Spleen (tissue), 11 donors: ENCODE results near the gene ESYT2. TPM values are rescaled to one million over a fixed set of nuclear protein-coding genes. Genes with fewer than 3 reads are reported as not detected.
A peak's percentile ranks its signal among the peaks of the same experiment; 100 is the strongest.

Experiments used
- DNase-seq: peaks from one replicate; pipeline ENCODE4 v3.0.0-alpha.2; 2020
- H3K27ac ChIP-seq, 8 donors: fragments of 200-600 bp; sonication (generic) in 7 of 8; 1 replicate in 4 of 8; 2 replicates in 4 of 8; pipeline versions ENCODE4 v1.5.0 to v1.8.0; 2016 to 2021; ENCODE audit warnings: inconsistent platforms in 4 of 8, mild to moderate bottlenecking in 4 of 8, moderate library complexity in 1 of 8
- H3K27me3 ChIP-seq, 7 donors: fragments of 200-600 bp; sonication (generic) in 6 of 7; replicated peaks in 1 of 7; 1 replicate in 4 of 7; 2 replicates in 3 of 7; pipeline versions ENCODE4 v1.5.0 to v1.8.0; 2016 to 2021; ENCODE audit warnings: inconsistent platforms in 3 of 7, mild to moderate bottlenecking in 1 of 7
- H3K36me3 ChIP-seq, 6 donors: fragments of 200-600 bp; sonication (generic) in 5 of 6; 1 replicate in 4 of 6; 2 replicates in 2 of 6; pipeline versions ENCODE4 v1.5.0 to v1.8.0; 2016 to 2021; ENCODE audit warnings: inconsistent platforms in 2 of 6
- H3K4me1 ChIP-seq, 6 donors: fragments of 200-600 bp; sonication (generic) in 5 of 6; 1 replicate in 3 of 6; 2 replicates in 3 of 6; pipeline versions ENCODE4 v1.5.0 to v1.8.0; 2016 to 2021; ENCODE audit warnings: inconsistent platforms in 3 of 6
- H3K4me3 ChIP-seq, 8 donors: fragments of 200-600 bp; sonication (generic) in 7 of 8; 1 replicate in 4 of 8; 2 replicates in 4 of 8; pipeline versions ENCODE4 v1.5.0 to v1.8.0; 2016 to 2021; ENCODE audit warnings: inconsistent platforms in 4 of 8, mild to moderate bottlenecking in 4 of 8, moderate library complexity in 2 of 8
- H3K9me3 ChIP-seq, 8 donors: fragments of 200-600 bp; sonication (generic) in 7 of 8; 1 replicate in 4 of 8; 2 replicates in 4 of 8; pipeline versions ENCODE4 v1.5.0 to v1.8.0; 2016 to 2021; ENCODE audit warnings: inconsistent platforms in 4 of 8
- POLR2A ChIP-seq, 3 donors: fragments of 450-650 bp; IDR thresholded peaks; one replicate each; pipeline ENCODE4 v1.5.1; 2017; ENCODE audit warnings: antibody characterized with exemption in 3 of 3, mild to moderate bottlenecking in 1 of 3
- POLR2AphosphoS5 ChIP-seq, 3 donors: sonication (generic); formaldehyde crosslinking; IDR thresholded peaks; one replicate each; pipeline ENCODE4 v1.5.1; 2017; ENCODE audit warnings: antibody characterized with exemption in 3 of 3
- WGBS, 5 donors: extraction: QIAGEN DNeasy Blood & Tissue Kit in 3 of 5; methylation state at CpG; one replicate each; pipeline versions ENCODE4 v1.1.5 to v1.1.7; 2013 to 2018; 5-methylcytosine and 5-hydroxymethylcytosine counted together
- intact Hi-C: fragments of 100-400 bp; cut with DNase I; formaldehyde crosslinking; loops from one replicate; pipeline ENCODE4 v1.15.0; 2023; ENCODE audit warnings: low total_unique reads
- polyA plus RNA-seq, 3 donors: library from polyadenylated mRNA; stranded (reverse); fragments of 200-250 nt; gene quantifications; one replicate each; pipeline ENCODE4 v1.2.1, GENCODE V29; 2013
- total RNA-seq, 7 donors: library from RNA; depleted of rRNA in 3 of 7; stranded (reverse); fragments of >200 nt in 3 of 7; fragmentation: NEBNext Ultra II Directional in 4 of 7; extraction: Animal tissue kit (Norgen Biotek cat#: 25700) in 4 of 7; gene quantifications; one replicate each; pipeline versions ENCODE4 v1.1.0 to v1.2.1, GENCODE V29; 2016 to 2021
- TF ChIP-seq, protein P1 (sequence below), 11 experiments: fragments of 200-600 bp in 7 of 11; fragments of 450-650 bp in 4 of 11; sonication (generic) in 4 of 11; IDR thresholded peaks in 8 of 11; conservative IDR thresholded peaks in 3 of 11; 1 replicate in 7 of 11; 2 replicates in 4 of 11; pipeline versions ENCODE4 v1.4.0 to v1.8.0; 2016 to 2021; ENCODE audit warnings: antibody characterized with exemption in 11 of 11, inconsistent platforms in 4 of 11, mild to moderate bottlenecking in 1 of 11
- donor health status: healthy with polysubstance abuse.
- donor health status: DM: no; HTN: no; CAD: no; lungs with moderate emphysema.
- donor health status: DM: no; HTN: no; CAD: no.
- donor health status: Bipolar disorder and iron deficiency.
- donor health status: healthy.
- donor health status: DM: no; HTN: no; CAD: no.
- donor health status: DM: yes; HTN: yes; CAD: no.

Gene ESYT2
- total and polyA plus RNA-seq, 10 donors = 6.6 to 61.0 (median 45.9) TPM

DNA sequence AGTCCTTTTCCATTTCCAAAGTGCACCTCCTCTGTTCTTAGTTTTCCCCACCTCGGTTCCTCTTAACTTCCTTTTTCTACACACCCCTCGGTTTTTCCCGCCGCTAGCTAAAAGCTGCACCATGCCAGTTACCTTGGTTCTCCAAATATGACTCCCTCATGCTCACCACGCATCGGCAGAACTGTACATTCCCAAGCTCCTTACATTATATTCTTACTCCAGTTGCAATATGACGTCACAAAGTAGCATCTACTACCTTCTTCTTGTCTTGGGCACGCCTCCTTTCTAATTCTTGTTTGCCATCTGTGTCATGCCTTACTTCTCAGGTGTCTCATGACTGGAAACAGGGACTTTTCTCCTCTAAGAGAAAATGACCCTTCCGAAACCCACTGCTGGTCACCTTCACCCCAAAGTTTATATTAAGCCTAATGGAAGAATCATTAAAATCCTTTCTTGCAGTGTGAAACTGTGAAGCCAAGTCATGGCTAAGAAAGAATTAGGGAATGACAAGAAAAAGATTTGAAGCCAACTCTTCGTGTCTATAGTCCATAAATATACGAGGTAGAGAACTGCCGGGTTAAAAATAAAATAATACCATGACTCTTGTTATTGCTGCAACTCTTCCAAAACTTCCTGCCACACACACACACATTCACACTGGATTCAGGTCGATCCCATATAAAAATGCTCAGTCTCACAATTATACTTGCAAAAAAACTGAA lies 1.7 kb downstream of the ESYT2 start:
- WGBS, 5 donors = 16 to 19% (median 17%) methylated on average over 13 of the region's 13 CpGs
- H3K27ac ChIP-seq = peak overlapping the region in 7 of 8 donors; percentile 96 to 100 (median 99)
- H3K4me1 ChIP-seq = peaks cover 10 to 64% (median 52%) of the 10 kb centered on the region in 6 donors
- peak overlapping the region; percentile 53 to 95 (median 80) for H3K4me3 ChIP-seq
- DNase-seq = no peak
- no peaks in the 10 kb centered on the region for H3K9me3 ChIP-seq
- no peak for TF ChIP-seq POLR2A (IDR thresholded peaks at IDR 0.05)
- TF ChIP-seq, protein P1, sequence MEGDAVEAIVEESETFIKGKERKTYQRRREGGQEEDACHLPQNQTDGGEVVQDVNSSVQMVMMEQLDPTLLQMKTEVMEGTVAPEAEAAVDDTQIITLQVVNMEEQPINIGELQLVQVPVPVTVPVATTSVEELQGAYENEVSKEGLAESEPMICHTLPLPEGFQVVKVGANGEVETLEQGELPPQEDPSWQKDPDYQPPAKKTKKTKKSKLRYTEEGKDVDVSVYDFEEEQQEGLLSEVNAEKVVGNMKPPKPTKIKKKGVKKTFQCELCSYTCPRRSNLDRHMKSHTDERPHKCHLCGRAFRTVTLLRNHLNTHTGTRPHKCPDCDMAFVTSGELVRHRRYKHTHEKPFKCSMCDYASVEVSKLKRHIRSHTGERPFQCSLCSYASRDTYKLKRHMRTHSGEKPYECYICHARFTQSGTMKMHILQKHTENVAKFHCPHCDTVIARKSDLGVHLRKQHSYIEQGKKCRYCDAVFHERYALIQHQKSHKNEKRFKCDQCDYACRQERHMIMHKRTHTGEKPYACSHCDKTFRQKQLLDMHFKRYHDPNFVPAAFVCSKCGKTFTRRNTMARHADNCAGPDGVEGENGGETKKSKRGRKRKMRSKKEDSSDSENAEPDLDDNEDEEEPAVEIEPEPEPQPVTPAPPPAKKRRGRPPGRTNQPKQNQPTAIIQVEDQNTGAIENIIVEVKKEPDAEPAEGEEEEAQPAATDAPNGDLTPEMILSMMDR (IDR thresholded peaks at IDR 0.05 in 8 of 11, conservative IDR thresholded peaks at IDR 0.05 in 3 of 11) = no peak
- TF ChIP-seq POLR2AphosphoS5 (IDR thresholded peaks at IDR 0.05) = no peak
- intact Hi-C loops = loop anchor here (2.0 kb wide), 1 partner anchor 131 kb away; no protein-coding TSS in a partner anchor
- H3K36me3 ChIP-seq = no peaks in the 10 kb centered on the region
- H3K27me3 ChIP-seq = no peaks in the 10 kb centered on the region

DNA sequence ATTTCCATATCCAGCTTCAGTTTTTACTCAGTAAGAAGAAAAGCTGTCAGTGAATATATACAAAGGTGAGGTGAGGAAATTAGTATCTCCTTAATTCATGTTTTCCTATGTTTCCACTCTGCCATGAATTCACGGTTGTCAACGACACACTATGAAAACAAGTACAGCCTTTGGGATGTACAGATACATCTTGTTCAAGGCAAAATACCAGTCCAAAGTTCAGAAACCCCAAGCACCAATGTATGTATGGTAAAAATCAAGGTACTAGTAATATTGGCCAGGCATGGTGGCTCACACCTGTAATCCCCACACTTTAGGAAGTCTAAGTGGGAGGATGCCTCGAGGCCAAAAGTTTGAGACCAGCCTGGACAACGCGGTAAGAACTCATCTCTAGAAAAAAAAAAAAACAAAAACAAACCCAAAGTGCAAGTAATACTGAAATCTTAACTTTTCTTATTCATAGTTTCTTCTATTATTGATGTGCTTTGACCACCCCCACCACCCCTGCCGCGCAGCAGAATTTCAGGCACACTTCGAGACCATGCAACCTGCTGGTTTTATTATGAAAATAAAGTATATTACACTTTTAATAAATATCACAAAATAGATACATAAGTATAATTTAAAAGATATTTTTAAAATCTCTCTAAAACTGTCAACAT lies 3.5 kb downstream of the ESYT2 start:
- H3K36me3 ChIP-seq = no peaks in the 10 kb centered on the region
- intact Hi-C loops = no loop called here
- H3K4me1 ChIP-seq = peaks cover 14 to 80% (median 63%) of the 10 kb centered on the region in 6 donors
- H3K27ac ChIP-seq = no peak overlapping the region
- H3K27me3 ChIP-seq = no peaks in the 10 kb centered on the region
- no peaks in the 10 kb centered on the region for H3K9me3 ChIP-seq
- DNase-seq = no peak
- 80 to 90% (median 86%) methylated on average over 8 of the region's 8 CpGs for WGBS, 5 donors
- no peak for TF ChIP-seq POLR2AphosphoS5 (IDR thresholded peaks at IDR 0.05)
- TF ChIP-seq POLR2A (IDR thresholded peaks at IDR 0.05) = no peak
- TF ChIP-seq, protein P1 (IDR thresholded peaks at IDR 0.05 in 8 of 11, conservative IDR thresholded peaks at IDR 0.05 in 3 of 11) = no peak
- H3K4me3 ChIP-seq = no peak overlapping the region

DNA sequence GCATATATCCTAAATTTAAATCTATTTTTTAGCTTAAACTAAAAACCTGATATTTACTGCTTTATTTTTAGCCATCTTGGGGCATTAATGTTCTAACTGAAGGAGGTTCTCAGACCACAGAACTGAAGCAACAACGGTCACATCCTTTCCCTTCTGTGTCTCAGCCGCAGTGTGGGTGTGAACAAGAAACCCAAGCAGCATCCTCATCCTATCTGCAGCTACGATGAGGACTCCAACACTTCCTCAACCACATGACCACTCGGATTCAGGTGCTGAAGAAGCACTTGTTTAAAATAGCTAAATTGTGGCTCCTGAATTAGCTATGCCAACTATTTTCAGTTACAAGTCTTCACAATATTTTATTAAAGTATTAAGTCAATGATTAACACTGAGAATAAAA lies 5.3 kb downstream of the ESYT2 start:
- Histone ChIP-seq H3K9me3 (no peaks in the 10 kb centered on the region), H3K4me1 (peaks cover 12 to 89% (median 70%) of the 10 kb centered on the region in 6 donors), H3K27ac (peak overlapping the region in 7 of 8 donors; percentile 11 to 66 (median 56))

More for the DNA sequence above, 5.3 kb downstream of the ESYT2 start:
- TF ChIP-seq POLR2AphosphoS5 (IDR thresholded peaks at IDR 0.05) = peak in 1 of 3 donors; percentile 82
- TF ChIP-seq POLR2A (IDR thresholded peaks at IDR 0.05) = no peak
- TF ChIP-seq, protein P1 (IDR thresholded peaks at IDR 0.05 in 8 of 11, conservative IDR thresholded peaks at IDR 0.05 in 3 of 11) = no peak
- Histone ChIP-seq H3K36me3 (no peaks in the 10 kb centered on the region), H3K27me3 (no peaks in the 10 kb centered on the region), H3K4me3 (no peak overlapping the region)
- intact Hi-C loops = no loop called here
- 12 to 21% (median 18%) methylated on average over 4 of the region's 4 CpGs for WGBS, 5 donors
- DNase-seq = no peak
